Chondrocyte (in vitro differentiated cells): ENCODE measurements around the gene LAMC3. TPM values are rescaled to one million over a fixed set of nuclear protein-coding genes. Genes with fewer than 3 reads are reported as not detected.

ENCODE experiments used
- DNase-seq: peaks from one replicate; pipeline ENCODE4 v3.0.0; 2021; ENCODE audit warnings: mixed read lengths, low spot score
- H3K27ac Mint-ChIP-seq: one replicate; pipeline ENCODE4 v1.8.0; 2021; ENCODE audit warnings: mild to moderate bottlenecking, moderate library complexity, mixed read lengths; ENCODE audit not compliant: unreplicated experiment
- H3K27me3 Mint-ChIP-seq: 2 replicates; pipeline ENCODE4 v1.8.0; 2021; ENCODE audit warnings: low read depth, mixed read lengths
- H3K36me3 Mint-ChIP-seq: 2 replicates; pipeline ENCODE4 v1.8.0; 2021; ENCODE audit warnings: low read depth, mixed read lengths
- H3K4me1 Mint-ChIP-seq: 2 replicates; pipeline ENCODE4 v1.8.0; 2021; ENCODE audit warnings: low read depth, mild to moderate bottlenecking, mixed read lengths
- H3K4me3 Mint-ChIP-seq: one replicate; pipeline ENCODE4 v1.8.0; 2021; ENCODE audit warnings: mild to moderate bottlenecking, moderate library complexity, mixed read lengths; ENCODE audit not compliant: unreplicated experiment
- H3K9me3 Mint-ChIP-seq: 2 replicates; pipeline ENCODE4 v1.8.0; 2021; ENCODE audit warnings: low read depth, mixed read lengths
- total RNA-seq: library from RNA; stranded (reverse); gene quantifications from 3 replicates; pipeline ENCODE4 v1.2.1, GENCODE V29; 2021
- TF ChIP-seq, protein P1 (sequence below): fragments of 200-600 bp; sonication (generic); IDR thresholded peaks from 2 replicates; pipeline ENCODE4 v1.5.0; 2021; ENCODE audit warnings: antibody characterized with exemption, mild to moderate bottlenecking, moderate library complexity

LAMC3 gene
- total RNA-seq, 1 donor from 2014 or later = 1.2 TPM

DNA sequence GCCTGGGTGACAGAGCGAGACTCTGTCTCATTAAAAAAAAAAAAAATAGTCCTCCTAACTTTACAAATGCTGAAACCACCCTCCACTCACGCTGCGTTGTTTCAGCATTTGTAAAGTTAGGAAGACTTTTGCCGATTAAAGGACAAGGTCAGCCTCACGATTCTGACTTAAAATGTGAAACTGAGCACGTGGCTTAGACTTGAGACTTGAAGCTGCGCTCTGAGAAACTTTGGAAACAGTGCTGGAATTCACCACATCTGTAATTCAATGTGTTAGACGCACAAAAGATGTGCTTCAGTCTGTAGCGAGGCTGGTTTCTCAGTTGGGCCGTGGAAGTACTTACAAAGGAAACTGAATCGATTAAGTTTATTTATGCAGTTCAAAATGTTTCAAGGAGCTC lies 25.0 kb upstream of the LAMC3 start:
- H3K4me1 Mint-ChIP-seq = no peaks in the 10 kb centered on the region
- TF ChIP-seq, protein P1, sequence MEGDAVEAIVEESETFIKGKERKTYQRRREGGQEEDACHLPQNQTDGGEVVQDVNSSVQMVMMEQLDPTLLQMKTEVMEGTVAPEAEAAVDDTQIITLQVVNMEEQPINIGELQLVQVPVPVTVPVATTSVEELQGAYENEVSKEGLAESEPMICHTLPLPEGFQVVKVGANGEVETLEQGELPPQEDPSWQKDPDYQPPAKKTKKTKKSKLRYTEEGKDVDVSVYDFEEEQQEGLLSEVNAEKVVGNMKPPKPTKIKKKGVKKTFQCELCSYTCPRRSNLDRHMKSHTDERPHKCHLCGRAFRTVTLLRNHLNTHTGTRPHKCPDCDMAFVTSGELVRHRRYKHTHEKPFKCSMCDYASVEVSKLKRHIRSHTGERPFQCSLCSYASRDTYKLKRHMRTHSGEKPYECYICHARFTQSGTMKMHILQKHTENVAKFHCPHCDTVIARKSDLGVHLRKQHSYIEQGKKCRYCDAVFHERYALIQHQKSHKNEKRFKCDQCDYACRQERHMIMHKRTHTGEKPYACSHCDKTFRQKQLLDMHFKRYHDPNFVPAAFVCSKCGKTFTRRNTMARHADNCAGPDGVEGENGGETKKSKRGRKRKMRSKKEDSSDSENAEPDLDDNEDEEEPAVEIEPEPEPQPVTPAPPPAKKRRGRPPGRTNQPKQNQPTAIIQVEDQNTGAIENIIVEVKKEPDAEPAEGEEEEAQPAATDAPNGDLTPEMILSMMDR = no peak
- no peak overlapping the region for H3K4me3 Mint-ChIP-seq
- H3K27me3 Mint-ChIP-seq = peaks cover 11% of the 10 kb centered on the region
- H3K9me3 Mint-ChIP-seq = peaks cover 4% of the 10 kb centered on the region
- H3K27ac Mint-ChIP-seq = no peak overlapping the region
- no peak for DNase-seq
- no peaks in the 10 kb centered on the region for H3K36me3 Mint-ChIP-seq

DNA sequence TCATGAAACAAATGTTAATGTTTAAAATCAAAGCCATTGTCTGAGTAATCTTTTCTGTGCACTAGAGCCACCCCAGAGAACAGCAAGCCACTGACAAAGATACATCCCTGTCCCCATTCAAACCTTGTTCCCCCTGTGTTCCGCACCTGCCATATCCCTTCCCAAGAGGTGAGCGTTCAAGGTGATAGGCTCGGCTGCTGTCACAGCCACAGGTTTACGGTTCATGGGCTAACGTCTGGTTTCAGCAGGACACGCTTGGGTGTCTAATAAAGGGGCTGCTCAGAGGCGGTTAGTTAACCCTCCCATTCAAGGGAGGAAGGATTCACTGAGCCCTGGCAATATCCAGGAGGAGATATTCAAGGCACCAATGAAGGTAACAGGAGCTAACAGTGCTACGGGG lies 24.5 kb upstream of the LAMC3 start:
- Mint-ChIP-seq H3K27ac (no peak overlapping the region), H3K27me3 (peaks cover 9% of the 10 kb centered on the region), H3K4me3 (no peak overlapping the region), H3K9me3 (peaks cover 4% of the 10 kb centered on the region), H3K4me1 (no peaks in the 10 kb centered on the region), H3K36me3 (no peaks in the 10 kb centered on the region)
- TF ChIP-seq, protein P1 = no peak
- no peak for DNase-seq

DNA sequence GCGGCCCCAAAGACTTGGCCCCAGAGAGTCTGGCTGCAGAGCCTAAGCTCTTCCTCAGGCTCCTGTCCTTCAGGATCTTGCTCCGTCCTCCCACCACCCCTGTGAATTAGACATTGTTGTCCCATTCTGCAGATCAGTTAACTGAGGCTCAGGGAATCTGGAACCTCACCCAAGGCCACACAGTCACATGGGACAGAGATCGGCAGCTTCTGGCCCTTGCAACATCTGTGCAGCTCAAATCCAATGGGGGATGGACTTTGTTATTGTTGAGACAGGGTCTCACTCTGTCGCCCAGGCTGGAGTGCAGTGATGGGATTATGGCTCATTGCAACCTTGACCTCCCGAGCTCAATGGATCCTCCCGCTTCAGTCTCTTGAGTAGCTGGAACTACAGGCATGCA lies 23.9 kb upstream of the LAMC3 start:
- H3K36me3 Mint-ChIP-seq = no peaks in the 10 kb centered on the region
- H3K4me3 Mint-ChIP-seq = no peak overlapping the region
- H3K27ac Mint-ChIP-seq = no peak overlapping the region
- H3K4me1 Mint-ChIP-seq = no peaks in the 10 kb centered on the region
- no peak for DNase-seq
- TF ChIP-seq, protein P1 = no peak
- H3K27me3 Mint-ChIP-seq = peaks cover 9% of the 10 kb centered on the region
- peaks cover 4% of the 10 kb centered on the region for H3K9me3 Mint-ChIP-seq

GRCh38 chr9:130985606-130986162 lies 23.3 kb upstream of the LAMC3 start:
- peaks cover 4% of the 10 kb centered on the region for H3K9me3 Mint-ChIP-seq
- H3K4me3 Mint-ChIP-seq = no peak overlapping the region
- DNase-seq = no peak
- peaks cover 6% of the 10 kb centered on the region for H3K27me3 Mint-ChIP-seq
- no peaks in the 10 kb centered on the region for H3K36me3 Mint-ChIP-seq
- TF ChIP-seq, protein P1 = no peak
- no peak overlapping the region for H3K27ac Mint-ChIP-seq
- H3K4me1 Mint-ChIP-seq = no peaks in the 10 kb centered on the region

DNA sequence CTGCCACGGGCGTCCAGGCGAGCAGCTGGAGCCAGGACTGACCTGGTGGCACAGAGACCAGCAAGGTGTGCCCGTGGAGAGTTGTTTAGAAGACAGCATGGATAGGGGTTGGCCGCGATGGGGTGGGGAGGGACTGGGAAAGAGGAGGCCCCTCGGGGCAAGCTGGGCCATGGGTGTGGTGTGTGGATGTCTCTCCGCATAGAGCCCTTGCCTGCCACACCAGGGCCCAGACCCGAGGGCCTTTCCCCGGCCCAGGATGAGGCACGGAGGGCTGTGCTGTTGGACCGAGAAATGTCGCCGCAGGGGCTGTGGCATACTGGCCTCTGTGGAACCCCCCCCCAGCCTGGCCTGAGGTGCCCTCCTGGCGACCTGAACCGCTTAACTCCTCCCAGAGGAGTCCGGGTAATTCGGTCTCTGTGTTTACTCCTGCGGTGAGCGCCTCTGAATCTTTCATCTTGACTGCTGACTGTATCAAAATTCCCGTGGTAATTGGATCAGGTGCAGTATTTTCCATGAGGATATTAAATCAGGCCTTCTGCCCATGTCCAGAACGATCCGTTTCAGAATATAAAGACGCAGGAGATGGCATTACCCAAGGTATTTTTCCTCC lies 22.5 kb upstream of the LAMC3 start:
- H3K4me3 Mint-ChIP-seq = no peak overlapping the region
- no peak overlapping the region for H3K27ac Mint-ChIP-seq
- peaks cover under 1% of the 10 kb centered on the region for H3K4me1 Mint-ChIP-seq
- TF ChIP-seq, protein P1 = no peak
- DNase-seq = no peak
- peaks cover 4% of the 10 kb centered on the region for H3K9me3 Mint-ChIP-seq
- peaks cover 6% of the 10 kb centered on the region for H3K27me3 Mint-ChIP-seq
- no peaks in the 10 kb centered on the region for H3K36me3 Mint-ChIP-seq
